Measurements from ENCODE around the gene FAM187B. TPM values are rescaled to one million over a fixed set of nuclear protein-coding genes. Genes with fewer than 3 reads are reported as not detected.
A peak's percentile ranks its signal among the peaks of the same experiment; 100 is the strongest.

Gene FAM187B
- total and polyA plus RNA-seq, 8 donors: not detected

DNA sequence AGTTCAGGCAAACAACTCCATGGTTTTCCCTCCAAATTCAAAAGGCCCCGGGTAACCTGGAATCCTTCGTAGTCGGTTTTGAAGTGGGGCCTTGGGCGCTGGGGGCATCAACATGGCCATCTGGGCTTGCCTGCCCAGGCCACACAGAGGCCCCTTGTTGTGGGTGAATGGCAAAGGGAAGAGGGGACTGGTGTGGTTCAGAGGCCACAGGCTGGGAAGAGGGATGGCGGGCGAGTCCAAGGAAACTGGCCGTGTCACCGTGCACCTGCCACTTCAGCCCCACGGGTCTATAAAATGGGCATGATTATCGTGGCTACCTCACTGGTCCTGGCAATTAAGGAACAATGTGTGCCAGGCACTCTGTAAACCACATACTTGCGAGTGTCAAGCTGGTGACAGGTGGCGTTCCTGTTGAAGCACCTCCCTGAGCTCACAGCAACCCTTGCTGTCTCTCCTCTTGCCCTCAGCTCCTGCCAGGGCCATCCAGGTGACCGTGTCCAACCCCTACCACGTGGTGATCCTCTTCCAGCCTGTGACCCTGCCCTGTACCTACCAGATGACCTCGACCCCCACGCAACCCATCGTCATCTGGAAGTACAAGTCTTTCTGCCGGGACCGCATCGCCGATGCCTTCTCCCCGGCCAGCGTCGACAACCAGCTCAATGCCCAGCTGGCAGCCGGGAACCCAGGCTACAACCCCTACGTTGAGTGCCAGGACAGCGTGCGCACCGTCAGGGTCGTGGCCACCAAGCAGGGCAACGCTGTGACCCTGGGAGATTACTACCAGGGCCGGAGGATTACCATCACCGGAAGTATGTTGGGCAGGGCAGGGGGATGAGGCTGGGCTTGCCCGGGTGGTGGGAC is 21.5 kb upstream of the FAM187B start:
- Histone ChIP-seq H3K4me1 (peaks cover 0 to 13% (median 4%) of the 10 kb centered on the region in 3 donors), H3K27me3 (no peaks in the 10 kb centered on the region), H3K27ac (peak overlapping the region in 2 of 4 donors; percentile 98 to 99), H3K9me3 (no peaks in the 10 kb centered on the region), H3K4me3 (peak overlapping the region; percentile 72 to 95 (median 75)), H3K36me3 (peaks cover 3 to 15% (median 10%) of the 10 kb centered on the region in 3 donors)
- DNase-seq (peak in 2 of 6 donors; percentile 24 to 64), ATAC-seq (no peak), FAIRE-seq (no peak)
- TF ChIP-seq, protein P1, sequence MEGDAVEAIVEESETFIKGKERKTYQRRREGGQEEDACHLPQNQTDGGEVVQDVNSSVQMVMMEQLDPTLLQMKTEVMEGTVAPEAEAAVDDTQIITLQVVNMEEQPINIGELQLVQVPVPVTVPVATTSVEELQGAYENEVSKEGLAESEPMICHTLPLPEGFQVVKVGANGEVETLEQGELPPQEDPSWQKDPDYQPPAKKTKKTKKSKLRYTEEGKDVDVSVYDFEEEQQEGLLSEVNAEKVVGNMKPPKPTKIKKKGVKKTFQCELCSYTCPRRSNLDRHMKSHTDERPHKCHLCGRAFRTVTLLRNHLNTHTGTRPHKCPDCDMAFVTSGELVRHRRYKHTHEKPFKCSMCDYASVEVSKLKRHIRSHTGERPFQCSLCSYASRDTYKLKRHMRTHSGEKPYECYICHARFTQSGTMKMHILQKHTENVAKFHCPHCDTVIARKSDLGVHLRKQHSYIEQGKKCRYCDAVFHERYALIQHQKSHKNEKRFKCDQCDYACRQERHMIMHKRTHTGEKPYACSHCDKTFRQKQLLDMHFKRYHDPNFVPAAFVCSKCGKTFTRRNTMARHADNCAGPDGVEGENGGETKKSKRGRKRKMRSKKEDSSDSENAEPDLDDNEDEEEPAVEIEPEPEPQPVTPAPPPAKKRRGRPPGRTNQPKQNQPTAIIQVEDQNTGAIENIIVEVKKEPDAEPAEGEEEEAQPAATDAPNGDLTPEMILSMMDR (IDR thresholded peaks at IDR 0.05): no peak
- intact Hi-C loops (cut with DNase I): no loop called here
- 45 to 62% methylated on average over 34 of the region's 34 CpGs for WGBS, 2 donors

DNA sequence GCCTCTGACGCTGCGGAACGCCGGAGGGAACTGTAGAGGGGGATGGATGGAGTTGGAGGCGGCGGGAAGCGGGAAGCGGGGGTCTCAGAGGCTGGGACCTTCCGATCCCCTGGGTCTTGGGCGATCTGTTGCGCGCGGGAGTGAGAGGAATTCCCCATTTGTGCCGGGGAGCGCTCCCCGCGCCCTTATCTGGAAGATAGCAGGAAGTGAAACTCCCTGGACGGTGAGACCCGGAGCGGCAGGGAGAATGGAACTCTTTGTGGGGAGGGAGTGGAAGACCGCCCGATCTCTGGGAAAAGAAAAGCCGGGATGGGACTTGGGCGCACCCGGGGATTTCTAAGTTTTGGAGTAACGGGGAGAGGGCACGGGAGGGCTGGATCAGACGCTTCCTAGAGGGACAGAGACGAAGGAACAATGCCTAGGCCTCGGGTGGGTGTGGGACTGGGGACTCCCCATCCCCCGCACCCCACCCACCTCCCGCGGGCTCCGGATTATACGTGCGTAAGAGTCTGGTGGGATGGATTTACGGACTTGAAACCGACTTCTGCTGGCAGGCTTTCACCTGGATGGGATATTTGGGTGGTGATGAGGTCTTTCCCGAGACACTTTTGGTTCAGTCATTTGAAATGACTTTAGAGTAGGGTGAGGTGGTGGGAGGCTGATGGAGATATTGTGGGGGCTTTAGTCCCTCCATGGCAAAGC is 20.8 kb upstream of the FAM187B start:
- 1% methylated on average over 39 of the region's 39 CpGs for WGBS, 2 donors
- TF ChIP-seq, protein P1 (IDR thresholded peaks at IDR 0.05): no peak
- H3K27me3 ChIP-seq: no peaks in the 10 kb centered on the region
- H3K4me1 ChIP-seq: peaks cover 0 to 12% (median 4%) of the 10 kb centered on the region in 3 donors
- peak in 3 of 4 donors; percentile 2 to 8 (median 5) for ATAC-seq
- DNase-seq: peak in 2 of 6 donors; percentile 51 to 71
- no peak for FAIRE-seq
- intact Hi-C loops (cut with DNase I): no loop called here
- H3K36me3 ChIP-seq: peaks cover 0 to 8% (median 3%) of the 10 kb centered on the region in 3 donors
- H3K4me3 ChIP-seq: peak overlapping the region; percentile 72 to 95 (median 75)
- peak overlapping the region; percentile 98 to 100 (median 99) for H3K27ac ChIP-seq
- no peaks in the 10 kb centered on the region for H3K9me3 ChIP-seq

GRCh38 chr19:35248310-35249145 is 20.0 kb upstream of the FAM187B start, which contains the start of gene LSR:
Gene LSR, plus strand, starts transcription at chr19:35249002. Its CDS starts 21 bp downstream, at chr19:35249023.
- TF ChIP-seq, protein P1 (IDR thresholded peaks at IDR 0.05): no peak

DNA sequence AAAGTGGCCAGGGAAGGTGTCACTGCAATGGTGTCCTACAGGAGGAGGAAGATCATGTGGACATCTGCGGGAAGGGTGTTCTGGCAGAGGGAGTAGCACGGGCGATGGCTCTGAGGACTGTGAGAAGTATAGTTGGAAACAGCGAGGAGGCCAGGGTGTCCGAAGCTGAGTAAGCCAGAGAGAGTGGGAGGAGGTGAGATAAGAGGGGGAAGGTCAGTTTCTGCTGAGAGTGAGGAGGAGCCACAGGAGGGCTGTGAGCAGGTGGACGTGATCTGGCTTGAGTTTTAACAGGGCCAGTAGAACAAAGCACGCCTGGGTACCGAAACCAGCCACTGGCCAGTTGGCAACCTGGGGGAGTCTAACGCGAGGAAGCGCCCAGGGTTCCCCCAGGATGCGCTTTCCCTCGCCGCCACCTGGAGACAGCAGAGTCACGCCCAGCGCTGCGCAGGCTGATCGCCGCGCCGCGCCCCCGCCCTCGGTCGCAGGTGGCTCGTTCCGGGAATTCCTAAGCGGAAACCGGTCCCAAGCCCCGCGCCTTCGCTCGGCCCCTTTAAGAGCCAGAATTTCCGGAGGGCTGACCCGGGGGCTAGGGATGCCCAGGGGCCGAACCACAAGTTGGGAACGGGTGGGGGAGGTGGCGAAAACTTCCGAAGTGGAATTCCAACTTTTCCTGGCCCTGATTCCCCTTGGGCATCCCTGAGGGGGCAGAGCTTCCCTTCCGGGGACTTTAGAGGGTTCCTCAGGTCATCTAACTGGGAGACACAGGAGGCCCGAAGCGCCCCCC is 19.2 kb upstream of the FAM187B start:
- Histone ChIP-seq H3K27ac (peak overlapping the region; percentile 98 to 100 (median 99)), H3K27me3 (no peaks in the 10 kb centered on the region), H3K36me3 (peaks cover 0 to 3% (median 0%) of the 10 kb centered on the region in 3 donors), H3K9me3 (no peaks in the 10 kb centered on the region), H3K4me3 (peak overlapping the region; percentile 72 to 95 (median 75)), H3K4me1 (peaks cover 0 to 12% (median 4%) of the 10 kb centered on the region in 3 donors)
- TF ChIP-seq, protein P1 (IDR thresholded peaks at IDR 0.05): peak in 2 of 4 donors; percentile 31 to 54
- WGBS, 2 donors: 0 to 1% methylated on average over 38 to 42 of the region's 42 CpGs
- intact Hi-C loops (cut with DNase I): no loop called here
- peak; percentile 92 to 96 (median 94) for DNase-seq
- peak; percentile 81 to 90 (median 84) for ATAC-seq
- FAIRE-seq: no peak

More at GRCh38 chr19:35248310-35249145, 20.0 kb upstream of the FAM187B start, which contains the start of gene LSR:
- Histone ChIP-seq H3K27me3 (no peaks in the 10 kb centered on the region), H3K4me1 (peaks cover 0 to 12% (median 4%) of the 10 kb centered on the region in 3 donors), H3K36me3 (peaks cover 0 to 3% (median 1%) of the 10 kb centered on the region in 3 donors), H3K4me3 (peak within 1 kb of the TSS; percentile 72 to 95 (median 75)), H3K9me3 (no peaks in the 10 kb centered on the region), H3K27ac (peak within 1 kb of the TSS; percentile 98 to 100 (median 99))
- peak; percentile 89 to 95 (median 91) for ATAC-seq
- FAIRE-seq: no peak
- WGBS, 2 donors: 0% methylated on average over 64 to 69 of the region's 69 CpGs
- DNase-seq: peak; percentile 91 to 97 (median 95)
- intact Hi-C loops (cut with DNase I): no loop called here

Measured in pancreas (tissue), 10 donors.